ENCODE results near the gene RWDD4. TPM values are rescaled to one million over a fixed set of nuclear protein-coding genes. Genes with fewer than 3 reads are reported as not detected.

Gene RWDD4
- 18.2 TPM for total RNA-seq

DNA sequence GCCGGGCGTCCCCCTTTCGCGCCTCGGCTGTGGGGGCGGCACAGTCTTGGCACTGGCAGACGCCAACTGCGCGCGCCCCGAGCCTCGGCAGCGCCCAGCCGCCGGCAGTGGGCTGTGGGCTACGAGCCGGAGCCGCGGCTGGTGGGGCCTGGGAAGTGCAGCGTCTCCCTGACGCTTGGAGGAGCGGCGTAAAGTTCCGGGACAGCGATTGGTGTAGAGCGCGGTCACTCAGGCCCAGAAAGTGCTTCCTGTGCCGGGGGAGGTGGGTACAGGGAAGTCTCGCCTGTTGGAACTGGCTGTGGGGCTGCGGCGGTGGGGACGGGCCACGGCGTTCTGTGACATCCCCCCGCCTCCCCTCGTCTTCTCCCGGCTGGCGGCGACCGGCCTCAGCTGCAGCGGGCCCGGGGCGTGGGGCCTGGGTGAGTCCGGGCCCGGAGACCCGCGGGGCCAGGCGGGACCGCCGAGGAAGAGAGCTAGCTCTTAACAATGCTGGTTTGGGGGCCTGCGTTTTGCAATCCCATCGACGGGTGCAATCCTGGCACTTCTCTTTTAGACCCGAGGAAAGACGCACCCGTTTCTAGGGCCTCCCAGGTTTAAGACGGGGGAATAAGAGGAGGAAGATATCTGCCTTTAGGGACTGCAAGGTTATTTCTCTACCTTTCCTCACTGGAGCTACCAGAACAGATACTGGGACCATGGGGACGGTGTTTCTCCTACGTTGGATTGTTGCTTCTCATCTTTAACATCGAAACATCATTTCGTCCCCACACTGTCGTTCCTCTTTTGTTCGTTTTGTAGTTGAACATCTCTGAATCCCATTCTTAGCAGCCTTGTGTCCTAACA lies at the start of gene RWDD4, which contains the start of gene TRAPPC11:
RWDD4 (minus strand) TSS at position 157 of the 843 bp plus-strand sequence. CDS start 233 bp downstream, outside the sequence.
TRAPPC11 (plus strand) TSS at position 265 of the 843 bp plus-strand sequence. CDS start 4,575 bp downstream, outside the sequence.
- peak within 1 kb of the TSS; percentile 86 for H3K27ac ChIP-seq
- TF ChIP-seq POLR2AphosphoS5 (IDR thresholded peaks at IDR 0.05; ENCODE audit: insufficient read depth in 1 of 2, low read depth in 1 of 2) (peak; percentile 40 to 81), POLR2A (IDR thresholded peaks at IDR 0.05) (peak in 1 of 2 donors; percentile 68)
- TF ChIP-seq, protein P1, sequence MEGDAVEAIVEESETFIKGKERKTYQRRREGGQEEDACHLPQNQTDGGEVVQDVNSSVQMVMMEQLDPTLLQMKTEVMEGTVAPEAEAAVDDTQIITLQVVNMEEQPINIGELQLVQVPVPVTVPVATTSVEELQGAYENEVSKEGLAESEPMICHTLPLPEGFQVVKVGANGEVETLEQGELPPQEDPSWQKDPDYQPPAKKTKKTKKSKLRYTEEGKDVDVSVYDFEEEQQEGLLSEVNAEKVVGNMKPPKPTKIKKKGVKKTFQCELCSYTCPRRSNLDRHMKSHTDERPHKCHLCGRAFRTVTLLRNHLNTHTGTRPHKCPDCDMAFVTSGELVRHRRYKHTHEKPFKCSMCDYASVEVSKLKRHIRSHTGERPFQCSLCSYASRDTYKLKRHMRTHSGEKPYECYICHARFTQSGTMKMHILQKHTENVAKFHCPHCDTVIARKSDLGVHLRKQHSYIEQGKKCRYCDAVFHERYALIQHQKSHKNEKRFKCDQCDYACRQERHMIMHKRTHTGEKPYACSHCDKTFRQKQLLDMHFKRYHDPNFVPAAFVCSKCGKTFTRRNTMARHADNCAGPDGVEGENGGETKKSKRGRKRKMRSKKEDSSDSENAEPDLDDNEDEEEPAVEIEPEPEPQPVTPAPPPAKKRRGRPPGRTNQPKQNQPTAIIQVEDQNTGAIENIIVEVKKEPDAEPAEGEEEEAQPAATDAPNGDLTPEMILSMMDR (IDR thresholded peaks at IDR 0.05): peak in 1 of 3 experiments; percentile 35
- peak in 1 of 2 donors; percentile 97 for DNase-seq (ENCODE audit: extremely low spot score in 2 of 2)
- H3K4me3 ChIP-seq: peak within 1 kb of the TSS; percentile 73 to 78
- H3K9me3 ChIP-seq: no peaks in the 10 kb centered on the region
- peaks cover 31% of the 10 kb centered on the region for H3K4me1 ChIP-seq
- intact Hi-C loops (cut with DNase I): loop anchor here (10.0 kb wide), 1 partner anchor 154 kb away; the partner anchor contains the start of gene ING2
- no peaks in the 10 kb centered on the region for H3K27me3 ChIP-seq
- H3K36me3 ChIP-seq: no peaks in the 10 kb centered on the region

DNA sequence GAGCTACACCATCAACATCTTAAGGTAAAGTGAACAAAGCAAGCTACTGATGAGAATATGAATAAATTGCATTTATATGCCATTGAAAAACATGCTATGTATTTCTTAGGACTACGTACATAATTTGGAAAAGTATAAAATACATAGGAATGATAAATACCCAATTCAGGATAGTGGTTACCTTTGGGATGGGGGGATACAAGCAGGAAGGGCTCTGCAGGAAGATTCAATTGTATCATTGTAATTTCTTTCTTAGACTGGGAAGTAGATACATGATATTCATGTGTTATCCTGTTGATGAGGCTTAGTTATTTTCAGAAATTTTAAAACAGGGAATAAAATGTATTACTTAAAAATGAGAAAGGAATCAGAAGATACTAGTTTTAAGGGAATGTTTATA lies 43.5 kb upstream of the RWDD4 start:
- no peak overlapping the region for H3K4me3 ChIP-seq
- H3K36me3 ChIP-seq: peaks cover 0 to 51% of the 10 kb centered on the region in 2 donors
- no peaks in the 10 kb centered on the region for H3K27me3 ChIP-seq
- intact Hi-C loops (cut with DNase I): no loop called here
- TF ChIP-seq, protein P1 (IDR thresholded peaks at IDR 0.05): no peak
- TF ChIP-seq POLR2A (IDR thresholded peaks at IDR 0.05) (no peak), POLR2AphosphoS5 (IDR thresholded peaks at IDR 0.05; ENCODE audit: insufficient read depth in 1 of 2, low read depth in 1 of 2) (no peak)
- no peaks in the 10 kb centered on the region for H3K4me1 ChIP-seq
- DNase-seq (ENCODE audit: extremely low spot score in 2 of 2): no peak
- no peaks in the 10 kb centered on the region for H3K9me3 ChIP-seq
- no peak overlapping the region for H3K27ac ChIP-seq

DNA sequence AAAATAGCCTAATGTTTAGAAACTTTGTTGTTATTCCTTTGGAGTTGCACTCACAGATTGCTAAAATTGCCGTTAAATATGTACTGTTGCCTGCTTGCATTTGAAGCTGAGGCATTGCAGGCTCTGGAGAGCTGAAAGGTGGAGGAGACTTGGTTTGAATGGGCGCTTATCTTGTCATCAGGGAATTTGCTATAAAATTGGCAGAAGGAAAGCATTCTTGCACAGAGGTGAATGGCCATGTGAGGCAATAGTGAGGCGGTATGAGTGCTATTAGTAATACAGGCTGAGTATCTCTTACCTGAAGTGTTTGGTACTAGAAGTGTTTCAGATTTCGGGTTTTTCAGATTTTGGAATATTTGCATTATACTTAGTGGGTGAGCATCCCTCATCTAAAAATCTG lies 41.4 kb upstream of the RWDD4 start:
- TF ChIP-seq POLR2A (IDR thresholded peaks at IDR 0.05): no peak
- TF ChIP-seq POLR2AphosphoS5 (IDR thresholded peaks at IDR 0.05; ENCODE audit: insufficient read depth in 1 of 2, low read depth in 1 of 2): no peak
- TF ChIP-seq, protein P1 (IDR thresholded peaks at IDR 0.05): no peak
- no peak overlapping the region for H3K4me3 ChIP-seq
- intact Hi-C loops (cut with DNase I): no loop called here
- H3K27ac ChIP-seq: no peak overlapping the region
- H3K4me1 ChIP-seq: no peaks in the 10 kb centered on the region
- H3K36me3 ChIP-seq: peaks cover 0 to 67% of the 10 kb centered on the region in 2 donors
- DNase-seq (ENCODE audit: extremely low spot score in 2 of 2): no peak
- no peaks in the 10 kb centered on the region for H3K9me3 ChIP-seq
- H3K27me3 ChIP-seq: no peaks in the 10 kb centered on the region

DNA sequence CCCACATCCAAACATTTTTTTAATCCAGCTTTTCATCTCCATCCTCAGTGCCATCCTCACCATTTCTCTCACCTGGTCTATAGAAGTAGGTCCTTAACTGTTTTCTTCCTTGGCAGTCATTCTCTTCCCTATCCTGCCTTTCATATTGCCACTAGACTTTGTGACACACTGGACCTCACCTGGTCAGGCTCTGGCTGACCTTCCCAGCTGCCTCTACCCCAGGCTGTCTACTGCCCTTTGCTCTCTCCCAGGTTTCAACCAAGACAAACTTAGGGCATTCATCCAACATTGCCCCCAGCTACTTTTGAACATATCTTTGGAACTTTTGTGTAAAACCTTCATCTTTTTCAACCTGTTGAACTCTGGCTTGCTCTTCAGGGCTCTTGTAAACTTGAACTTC lies 39.9 kb upstream of the RWDD4 start:
- no peaks in the 10 kb centered on the region for H3K9me3 ChIP-seq
- H3K4me1 ChIP-seq: no peaks in the 10 kb centered on the region
- DNase-seq (ENCODE audit: extremely low spot score in 2 of 2): no peak
- TF ChIP-seq POLR2AphosphoS5 (IDR thresholded peaks at IDR 0.05; ENCODE audit: insufficient read depth in 1 of 2, low read depth in 1 of 2) (no peak), POLR2A (IDR thresholded peaks at IDR 0.05) (no peak)
- TF ChIP-seq, protein P1 (IDR thresholded peaks at IDR 0.05): no peak
- no peaks in the 10 kb centered on the region for H3K27me3 ChIP-seq
- H3K36me3 ChIP-seq: peaks cover 5 to 76% of the 10 kb centered on the region in 2 donors
- no peak overlapping the region for H3K4me3 ChIP-seq
- intact Hi-C loops (cut with DNase I): no loop called here
- H3K27ac ChIP-seq: no peak overlapping the region

DNA sequence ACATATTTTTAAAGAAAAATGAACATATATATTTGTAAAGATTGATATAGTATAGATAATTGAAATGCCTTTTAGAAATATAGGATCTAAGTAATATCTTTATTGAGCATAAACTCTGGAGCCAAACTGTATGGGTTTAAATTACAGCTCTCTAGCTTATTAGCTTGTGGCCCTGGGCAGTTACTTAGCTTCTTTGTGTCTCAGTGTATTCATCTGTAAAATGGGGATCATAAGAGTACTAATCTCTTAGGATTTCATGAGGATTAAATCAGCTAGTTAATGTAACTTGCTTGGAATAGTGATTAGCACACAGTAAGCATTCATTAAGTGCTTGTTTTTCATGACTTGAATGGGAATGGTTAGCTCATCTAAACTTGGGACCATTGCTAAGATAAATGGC lies 32.9 kb upstream of the RWDD4 start:
- intact Hi-C loops (cut with DNase I): no loop called here
- Histone ChIP-seq H3K4me3 (no peak overlapping the region), H3K27me3 (no peaks in the 10 kb centered on the region), H3K27ac (no peak overlapping the region), H3K9me3 (no peaks in the 10 kb centered on the region), H3K36me3 (peaks cover 8 to 48% of the 10 kb centered on the region in 2 donors), H3K4me1 (no peaks in the 10 kb centered on the region)
- DNase-seq (ENCODE audit: extremely low spot score in 2 of 2): no peak
- TF ChIP-seq, protein P1 (IDR thresholded peaks at IDR 0.05): no peak
- TF ChIP-seq POLR2A (IDR thresholded peaks at IDR 0.05): no peak
- no peak for TF ChIP-seq POLR2AphosphoS5 (IDR thresholded peaks at IDR 0.05; ENCODE audit: insufficient read depth in 1 of 2, low read depth in 1 of 2)

Measured in vagina (tissue), 2 donors.